GM23248 (cell line): ENCODE data around the gene OR10G8.

Experiments used
- EZH2 ChIP-seq: fragments of 200-600 bp; sonication (generic); IDR thresholded peaks from 2 replicates; pipeline ENCODE4 v1.6.1; 2018; ENCODE audit warnings: antibody characterized with exemption, mild to moderate bottlenecking; ENCODE audit not compliant: insufficient read depth, poor library complexity, severe bottlenecking
- EZH2phosphoT487 ChIP-seq: fragments of 200-600 bp; sonication (generic); IDR thresholded peaks from 2 replicates; pipeline ENCODE4 v1.6.1; 2018; ENCODE audit warnings: antibody characterized with exemption, moderate library complexity, mild to moderate bottlenecking, low read depth; ENCODE audit not compliant: insufficient read depth

- TF ChIP-seq EZH2 (no peak), EZH2phosphoT487 (no peak)
These were observed 10.1 kb downstream of the OR10G8 start for GRCh38 chr11:124036666-124037065.
